Spleen (tissue), 11 donors: ENCODE measurements around the gene SLC45A1. TPM values are rescaled to one million over a fixed set of nuclear protein-coding genes. Genes with fewer than 3 reads are reported as not detected.

Experiments used
- DNase-seq: peaks from one replicate; pipeline ENCODE4 v3.0.0-alpha.2; 2020
- H3K27ac ChIP-seq, 8 donors: fragments of 200-600 bp; sonication (generic) in 7 of 8; 1 replicate in 4 of 8; 2 replicates in 4 of 8; pipeline versions ENCODE4 v1.5.0 to v1.8.0; 2016 to 2021; ENCODE audit warnings: inconsistent platforms in 4 of 8, mild to moderate bottlenecking in 4 of 8, moderate library complexity in 1 of 8
- H3K27me3 ChIP-seq, 7 donors: fragments of 200-600 bp; sonication (generic) in 6 of 7; replicated peaks in 1 of 7; 1 replicate in 4 of 7; 2 replicates in 3 of 7; pipeline versions ENCODE4 v1.5.0 to v1.8.0; 2016 to 2021; ENCODE audit warnings: inconsistent platforms in 3 of 7, mild to moderate bottlenecking in 1 of 7
- H3K36me3 ChIP-seq, 6 donors: fragments of 200-600 bp; sonication (generic) in 5 of 6; 1 replicate in 4 of 6; 2 replicates in 2 of 6; pipeline versions ENCODE4 v1.5.0 to v1.8.0; 2016 to 2021; ENCODE audit warnings: inconsistent platforms in 2 of 6
- H3K4me1 ChIP-seq, 6 donors: fragments of 200-600 bp; sonication (generic) in 5 of 6; 1 replicate in 3 of 6; 2 replicates in 3 of 6; pipeline versions ENCODE4 v1.5.0 to v1.8.0; 2016 to 2021; ENCODE audit warnings: inconsistent platforms in 3 of 6
- H3K4me3 ChIP-seq, 8 donors: fragments of 200-600 bp; sonication (generic) in 7 of 8; 1 replicate in 4 of 8; 2 replicates in 4 of 8; pipeline versions ENCODE4 v1.5.0 to v1.8.0; 2016 to 2021; ENCODE audit warnings: inconsistent platforms in 4 of 8, mild to moderate bottlenecking in 4 of 8, moderate library complexity in 2 of 8
- H3K9me3 ChIP-seq, 8 donors: fragments of 200-600 bp; sonication (generic) in 7 of 8; 1 replicate in 4 of 8; 2 replicates in 4 of 8; pipeline versions ENCODE4 v1.5.0 to v1.8.0; 2016 to 2021; ENCODE audit warnings: inconsistent platforms in 4 of 8
- CTCF ChIP-seq, 11 experiments: fragments of 200-600 bp in 7 of 11; fragments of 450-650 bp in 4 of 11; sonication (generic) in 4 of 11; IDR thresholded peaks in 8 of 11; conservative IDR thresholded peaks in 3 of 11; 1 replicate in 7 of 11; 2 replicates in 4 of 11; pipeline versions ENCODE4 v1.4.0 to v1.8.0; 2016 to 2021; ENCODE audit warnings: antibody characterized with exemption in 11 of 11, inconsistent platforms in 4 of 11, mild to moderate bottlenecking in 1 of 11
- POLR2A ChIP-seq, 3 donors: fragments of 450-650 bp; IDR thresholded peaks; one replicate each; pipeline ENCODE4 v1.5.1; 2017; ENCODE audit warnings: antibody characterized with exemption in 3 of 3, mild to moderate bottlenecking in 1 of 3
- POLR2AphosphoS5 ChIP-seq, 3 donors: sonication (generic); formaldehyde crosslinking; IDR thresholded peaks; one replicate each; pipeline ENCODE4 v1.5.1; 2017; ENCODE audit warnings: antibody characterized with exemption in 3 of 3
- WGBS, 5 donors: extraction: QIAGEN DNeasy Blood & Tissue Kit in 3 of 5; methylation state at CpG; one replicate each; pipeline versions ENCODE4 v1.1.5 to v1.1.7; 2013 to 2018; 5-methylcytosine and 5-hydroxymethylcytosine counted together
- intact Hi-C: fragments of 100-400 bp; cut with DNase I; formaldehyde crosslinking; loops from one replicate; pipeline ENCODE4 v1.15.0; 2023; ENCODE audit warnings: low total_unique reads
- polyA plus RNA-seq, 3 donors: library from polyadenylated mRNA; stranded (reverse); fragments of 200-250 nt; gene quantifications; one replicate each; pipeline ENCODE4 v1.2.1, GENCODE V29; 2013
- total RNA-seq, 7 donors: library from RNA; depleted of rRNA in 3 of 7; stranded (reverse); fragments of >200 nt in 3 of 7; fragmentation: NEBNext Ultra II Directional in 4 of 7; extraction: Animal tissue kit (Norgen Biotek cat#: 25700) in 4 of 7; gene quantifications; one replicate each; pipeline versions ENCODE4 v1.1.0 to v1.2.1, GENCODE V29; 2016 to 2021
- donor health status: healthy with polysubstance abuse.
- donor health status: DM: no; HTN: no; CAD: no; lungs with moderate emphysema.
- donor health status: DM: no; HTN: no; CAD: no.
- donor health status: Bipolar disorder and iron deficiency.
- donor health status: healthy.
- donor health status: DM: no; HTN: no; CAD: no.
- donor health status: DM: yes; HTN: yes; CAD: no.

The SLC45A1 gene
- total and polyA plus RNA-seq, 10 donors, result 1.3 to 3.3 (median 2.8) TPM

GRCh38 chr1:8326265-8326664 lies 8.4 kb downstream of the SLC45A1 start:
- Histone ChIP-seq H3K4me1 (peaks cover 0 to 11% (median 4%) of the 10 kb centered on the region in 6 donors), H3K27ac (no peak overlapping the region), H3K36me3 (peaks cover 0 to 30% (median 0%) of the 10 kb centered on the region in 6 donors), H3K27me3 (no peaks in the 10 kb centered on the region), H3K4me3 (no peak overlapping the region), H3K9me3 (no peaks in the 10 kb centered on the region)
- TF ChIP-seq POLR2A (IDR thresholded peaks at IDR 0.05) (no peak), POLR2AphosphoS5 (IDR thresholded peaks at IDR 0.05) (no peak)
- no peak for DNase-seq
- 89 to 95% (median 92%) methylated on average over 13 of the region's 13 CpGs for WGBS, 5 donors
- intact Hi-C loops, result no loop called here

- peaks cover 0 to 30% (median 0%) of the 10 kb centered on the region in 6 donors for H3K36me3 ChIP-seq
- WGBS, 5 donors, result 80 to 93% (median 86%) methylated on average over 17 to 18 of the region's 18 CpGs
- TF ChIP-seq POLR2A (IDR thresholded peaks at IDR 0.05) (no peak), CTCF (IDR thresholded peaks at IDR 0.05 in 8 of 11, conservative IDR thresholded peaks at IDR 0.05 in 3 of 11) (no peak), POLR2AphosphoS5 (IDR thresholded peaks at IDR 0.05) (no peak)
- peaks cover 0 to 11% (median 4%) of the 10 kb centered on the region in 6 donors for H3K4me1 ChIP-seq
- intact Hi-C loops, result no loop called here
- no peak overlapping the region for H3K27ac ChIP-seq
- no peaks in the 10 kb centered on the region for H3K27me3 ChIP-seq
- no peak overlapping the region for H3K4me3 ChIP-seq
- H3K9me3 ChIP-seq, result no peaks in the 10 kb centered on the region
- DNase-seq, result no peak
These were observed 10.4 kb downstream of the SLC45A1 start for GRCh38 chr1:8328271-8328670.

GRCh38 chr1:8329439-8329838 lies 11.5 kb downstream of the SLC45A1 start:
- no peaks in the 10 kb centered on the region for H3K27me3 ChIP-seq
- H3K4me3 ChIP-seq, result no peak overlapping the region
- DNase-seq, result no peak
- H3K36me3 ChIP-seq, result peaks cover 0 to 30% (median 0%) of the 10 kb centered on the region in 6 donors
- TF ChIP-seq POLR2AphosphoS5 (IDR thresholded peaks at IDR 0.05), result no peak
- TF ChIP-seq POLR2A (IDR thresholded peaks at IDR 0.05), result no peak
- H3K9me3 ChIP-seq, result no peaks in the 10 kb centered on the region
- intact Hi-C loops, result no loop called here
- no peak overlapping the region for H3K27ac ChIP-seq
- WGBS, 5 donors, result 67 to 84% (median 72%) methylated on average over 12 of the region's 12 CpGs
- peaks cover 0 to 3% (median 0%) of the 10 kb centered on the region in 6 donors for H3K4me1 ChIP-seq

- no peaks in the 10 kb centered on the region for H3K9me3 ChIP-seq
- H3K36me3 ChIP-seq, result peaks cover 0 to 30% (median 0%) of the 10 kb centered on the region in 6 donors
- H3K4me3 ChIP-seq, result no peak overlapping the region
- intact Hi-C loops, result no loop called here
- no peak overlapping the region for H3K27ac ChIP-seq
- 63 to 79% (median 75%) methylated on average over 9 to 14 of the region's 14 CpGs for WGBS, 5 donors
- no peak for DNase-seq
- no peak for TF ChIP-seq CTCF (IDR thresholded peaks at IDR 0.05 in 8 of 11, conservative IDR thresholded peaks at IDR 0.05 in 3 of 11)
- no peak for TF ChIP-seq POLR2A (IDR thresholded peaks at IDR 0.05)
- no peak for TF ChIP-seq POLR2AphosphoS5 (IDR thresholded peaks at IDR 0.05)
- H3K4me1 ChIP-seq, result no peaks in the 10 kb centered on the region
- H3K27me3 ChIP-seq, result no peaks in the 10 kb centered on the region
These were observed 11.9 kb downstream of the SLC45A1 start for GRCh38 chr1:8329858-8330257.

GRCh38 chr1:8330271-8331125 lies 12.6 kb downstream of the SLC45A1 start:
- DNase-seq, result no peak
- Histone ChIP-seq H3K4me1 (no peaks in the 10 kb centered on the region), H3K9me3 (no peaks in the 10 kb centered on the region), H3K36me3 (peaks cover 0 to 35% (median 0%) of the 10 kb centered on the region in 6 donors), H3K4me3 (no peak overlapping the region), H3K27ac (no peak overlapping the region), H3K27me3 (no peaks in the 10 kb centered on the region)
- intact Hi-C loops, result no loop called here
- 92 to 98% (median 95%) methylated on average over 20 to 47 of the region's 47 CpGs for WGBS, 5 donors
- TF ChIP-seq POLR2A (IDR thresholded peaks at IDR 0.05), result no peak
- no peak for TF ChIP-seq CTCF (IDR thresholded peaks at IDR 0.05 in 8 of 11, conservative IDR thresholded peaks at IDR 0.05 in 3 of 11)
- TF ChIP-seq POLR2AphosphoS5 (IDR thresholded peaks at IDR 0.05), result no peak
